Measurements from ENCODE around the gene TBXA2R. TPM values are rescaled to one million over a fixed set of nuclear protein-coding genes. Genes with fewer than 3 reads are reported as not detected.

The TBXA2R gene
- total RNA-seq, 1 donor from 2014 or later: 4.9 TPM

DNA sequence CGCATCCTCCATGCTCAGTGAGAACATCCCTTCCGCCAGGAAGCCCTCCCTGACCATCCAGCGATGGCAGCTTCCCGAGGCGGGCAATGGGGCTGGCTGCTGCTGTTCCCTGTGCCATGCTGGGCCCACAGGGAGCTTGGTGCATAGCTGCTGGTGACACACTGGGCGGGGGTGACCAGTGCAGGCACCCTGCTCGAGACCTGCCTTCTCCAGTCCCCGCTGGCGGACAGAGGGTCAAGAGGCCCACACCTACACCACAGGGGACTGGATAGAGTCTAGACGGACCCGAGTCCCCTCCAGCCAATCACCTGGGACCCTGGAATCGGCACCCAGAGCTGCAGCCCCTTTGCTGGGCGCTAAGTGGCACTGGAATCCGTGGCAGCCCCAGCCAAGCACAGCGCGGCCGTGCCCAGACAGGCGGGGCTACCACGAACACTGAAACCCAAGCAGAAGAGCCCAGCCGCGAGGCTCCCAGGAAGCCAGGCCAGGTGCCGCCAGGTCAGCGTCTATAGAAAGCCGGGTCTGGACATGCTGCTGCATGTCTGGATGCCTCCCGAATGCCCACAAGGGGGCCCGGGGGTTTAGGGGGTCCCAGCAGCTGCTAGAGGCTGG is 9.0 kb upstream of the TBXA2R start:
- Histone ChIP-seq H3K4me1 (peaks cover 12% of the 10 kb centered on the region), H3K27ac (no peak overlapping the region), H3K27me3 (ENCODE audit: low read depth) (no peaks in the 10 kb centered on the region), H3K9me3 (no peaks in the 10 kb centered on the region), H3K36me3 (peaks cover 69% of the 10 kb centered on the region), H3K4me3 (no peak overlapping the region)
- TF ChIP-seq, protein P1, sequence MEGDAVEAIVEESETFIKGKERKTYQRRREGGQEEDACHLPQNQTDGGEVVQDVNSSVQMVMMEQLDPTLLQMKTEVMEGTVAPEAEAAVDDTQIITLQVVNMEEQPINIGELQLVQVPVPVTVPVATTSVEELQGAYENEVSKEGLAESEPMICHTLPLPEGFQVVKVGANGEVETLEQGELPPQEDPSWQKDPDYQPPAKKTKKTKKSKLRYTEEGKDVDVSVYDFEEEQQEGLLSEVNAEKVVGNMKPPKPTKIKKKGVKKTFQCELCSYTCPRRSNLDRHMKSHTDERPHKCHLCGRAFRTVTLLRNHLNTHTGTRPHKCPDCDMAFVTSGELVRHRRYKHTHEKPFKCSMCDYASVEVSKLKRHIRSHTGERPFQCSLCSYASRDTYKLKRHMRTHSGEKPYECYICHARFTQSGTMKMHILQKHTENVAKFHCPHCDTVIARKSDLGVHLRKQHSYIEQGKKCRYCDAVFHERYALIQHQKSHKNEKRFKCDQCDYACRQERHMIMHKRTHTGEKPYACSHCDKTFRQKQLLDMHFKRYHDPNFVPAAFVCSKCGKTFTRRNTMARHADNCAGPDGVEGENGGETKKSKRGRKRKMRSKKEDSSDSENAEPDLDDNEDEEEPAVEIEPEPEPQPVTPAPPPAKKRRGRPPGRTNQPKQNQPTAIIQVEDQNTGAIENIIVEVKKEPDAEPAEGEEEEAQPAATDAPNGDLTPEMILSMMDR (IDR thresholded peaks at IDR 0.05): no peak
- no peak for ATAC-seq
- no peak for DNase-seq
- intact Hi-C loops (cut with DNase I): no loop called here

DNA sequence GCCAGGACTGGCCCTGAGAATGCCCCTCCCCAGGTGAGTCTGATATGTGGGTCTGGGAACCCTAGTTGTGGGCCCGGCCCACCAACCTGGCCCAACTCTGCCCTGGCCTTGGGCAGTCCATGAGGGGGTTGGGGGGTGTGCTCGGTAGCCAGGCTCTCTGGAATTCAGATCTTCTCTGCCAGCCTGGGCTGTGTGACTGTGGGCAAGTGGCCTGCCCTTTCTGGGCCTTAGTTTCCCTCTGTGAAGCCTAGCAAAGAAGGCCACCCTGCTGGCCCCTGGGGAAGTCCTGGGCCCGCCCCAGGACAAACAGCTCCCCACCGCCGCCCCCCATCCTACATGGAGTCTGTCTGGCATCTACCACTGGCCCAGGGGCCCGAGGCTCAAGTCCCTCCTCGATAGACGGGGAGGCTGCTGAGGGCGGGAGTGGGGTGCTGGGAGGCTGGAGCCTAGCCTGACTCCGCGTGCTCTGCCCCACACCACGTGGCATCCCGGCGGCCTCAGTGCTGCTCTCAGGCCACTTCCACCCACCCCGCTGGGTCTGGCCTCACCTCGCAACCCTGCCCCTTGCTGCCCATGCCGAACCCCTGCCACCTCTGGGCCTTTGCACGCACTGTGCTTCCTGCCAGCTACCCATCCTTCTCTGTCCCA is 8.3 kb upstream of the TBXA2R start:
- ATAC-seq (no peak), DNase-seq (no peak)
- Histone ChIP-seq H3K4me1 (peaks cover 12% of the 10 kb centered on the region), H3K27ac (no peak overlapping the region), H3K9me3 (no peaks in the 10 kb centered on the region), H3K27me3 (ENCODE audit: low read depth) (no peaks in the 10 kb centered on the region), H3K4me3 (no peak overlapping the region), H3K36me3 (peaks cover 65% of the 10 kb centered on the region)
- intact Hi-C loops (cut with DNase I): no loop called here
- TF ChIP-seq, protein P1 (IDR thresholded peaks at IDR 0.05): no peak

DNA sequence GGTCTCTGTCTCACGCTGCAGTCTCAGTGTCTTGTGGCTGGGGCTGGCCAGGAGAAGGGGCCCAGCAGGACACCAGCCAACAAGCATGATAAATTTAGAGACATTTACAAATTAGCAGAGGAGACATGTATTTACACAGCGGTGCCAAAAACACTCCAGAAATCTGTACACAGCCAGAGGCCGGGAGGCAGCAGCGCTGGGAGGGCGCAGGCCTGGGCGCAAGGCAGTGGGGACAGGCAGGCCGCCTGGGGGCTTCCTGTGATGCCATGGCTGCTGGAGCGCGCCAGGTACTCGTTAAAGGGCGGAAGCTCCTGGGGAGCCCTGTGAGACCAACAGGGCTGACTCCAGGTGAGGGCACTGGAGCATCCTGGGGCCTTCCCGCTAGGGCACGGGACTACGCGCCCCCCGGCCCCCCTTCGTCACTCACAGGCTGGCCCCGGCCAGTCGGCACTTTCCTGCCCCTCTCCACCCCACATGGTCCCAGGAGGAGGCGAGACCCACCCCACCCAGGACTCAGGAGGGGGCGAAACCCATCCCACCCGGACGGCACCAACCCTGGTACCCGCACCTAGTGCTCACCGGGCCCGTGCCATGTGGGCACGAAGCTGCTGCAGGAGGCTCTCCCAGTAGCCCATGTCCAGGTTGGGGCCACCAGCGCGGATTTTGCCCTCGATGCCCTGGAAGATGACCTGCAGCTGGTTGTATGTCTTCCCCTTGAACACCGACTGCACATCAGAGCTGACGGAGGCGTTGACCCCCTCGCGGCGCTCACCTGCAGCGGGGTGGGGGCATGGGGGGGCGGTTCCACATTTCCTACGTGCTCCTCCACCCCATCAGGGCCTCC is 7.4 kb upstream of the TBXA2R start:
- H3K27ac ChIP-seq: no peak overlapping the region
- no peaks in the 10 kb centered on the region for H3K9me3 ChIP-seq
- ATAC-seq (no peak), DNase-seq (no peak)
- H3K4me3 ChIP-seq: no peak overlapping the region
- intact Hi-C loops (cut with DNase I): no loop called here
- peaks cover 15% of the 10 kb centered on the region for H3K4me1 ChIP-seq
- TF ChIP-seq, protein P1 (IDR thresholded peaks at IDR 0.05): no peak
- no peaks in the 10 kb centered on the region for H3K27me3 ChIP-seq (ENCODE audit: low read depth)
- peaks cover 56% of the 10 kb centered on the region for H3K36me3 ChIP-seq

DNA sequence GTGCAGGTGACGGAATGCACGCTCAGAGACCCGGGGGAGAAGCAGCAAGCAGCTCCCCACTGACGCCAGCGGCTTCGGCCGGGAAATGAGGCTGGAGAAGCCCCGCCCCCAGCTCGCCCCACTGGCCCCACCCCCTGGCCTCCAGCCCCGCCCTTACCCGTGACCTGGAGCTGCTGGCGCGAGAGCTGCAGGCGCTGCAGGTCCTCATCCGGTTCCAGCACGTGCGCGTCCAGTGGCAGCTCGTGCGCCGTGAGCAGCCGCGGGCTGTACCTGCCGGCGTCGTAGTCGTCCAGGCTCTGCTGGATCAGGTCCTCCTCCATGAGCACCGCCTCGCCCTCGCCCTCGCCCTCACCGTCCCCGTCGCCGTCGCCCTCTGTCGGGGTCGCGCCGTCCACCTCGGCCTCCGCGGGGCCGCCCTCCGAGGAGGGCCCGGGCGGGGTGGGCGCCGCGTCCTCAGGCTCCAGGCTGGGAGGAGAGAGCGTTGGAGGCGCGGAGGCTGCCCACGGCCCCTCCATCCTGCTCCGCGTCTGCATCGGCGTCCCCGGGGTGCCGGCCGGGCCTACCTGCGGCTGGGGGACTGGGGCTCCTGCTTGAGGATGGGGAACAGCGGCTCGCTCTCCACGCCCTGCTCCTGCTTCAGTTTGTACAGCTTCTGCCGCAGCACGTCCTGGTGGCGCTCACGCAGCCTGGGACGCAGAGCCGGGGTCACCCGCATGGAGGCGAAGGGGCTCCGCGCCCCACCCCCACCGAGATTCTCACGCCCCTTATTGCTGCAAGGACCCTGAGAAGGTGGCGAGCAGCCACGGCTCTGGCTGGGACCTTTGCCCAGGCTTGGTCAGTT is 6.4 kb upstream of the TBXA2R start:
- Histone ChIP-seq H3K4me1 (peaks cover 17% of the 10 kb centered on the region), H3K27ac (no peak overlapping the region), H3K4me3 (no peak overlapping the region), H3K9me3 (no peaks in the 10 kb centered on the region), H3K36me3 (peaks cover 48% of the 10 kb centered on the region), H3K27me3 (ENCODE audit: low read depth) (no peaks in the 10 kb centered on the region)
- TF ChIP-seq, protein P1 (IDR thresholded peaks at IDR 0.05): no peak
- intact Hi-C loops (cut with DNase I): no loop called here
- ATAC-seq (no peak), DNase-seq (peak; percentile 45)

DNA sequence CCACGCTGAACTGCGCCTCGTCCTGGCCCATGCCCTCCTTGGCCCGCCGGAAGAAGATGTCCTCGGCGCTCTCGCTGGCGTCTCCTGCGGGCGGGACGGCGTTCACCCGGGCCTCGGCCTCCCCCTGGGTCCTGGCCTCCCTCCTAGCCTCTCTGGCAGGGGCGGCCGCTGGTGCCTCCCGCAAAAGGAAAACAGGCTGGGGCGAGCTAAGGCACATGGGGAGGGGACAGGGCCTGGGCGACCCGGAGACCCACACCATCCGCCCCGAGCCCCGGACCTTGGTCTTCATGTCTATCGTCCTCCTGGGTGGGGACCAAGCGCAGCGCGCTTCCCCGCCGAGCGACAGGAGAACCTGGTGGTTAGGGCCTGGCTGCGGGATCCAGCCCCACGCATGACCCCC is 5.7 kb upstream of the TBXA2R start:
- Histone ChIP-seq H3K4me3 (no peak overlapping the region), H3K36me3 (peaks cover 46% of the 10 kb centered on the region), H3K27ac (no peak overlapping the region), H3K4me1 (peaks cover 18% of the 10 kb centered on the region), H3K9me3 (no peaks in the 10 kb centered on the region), H3K27me3 (ENCODE audit: low read depth) (peaks cover 1% of the 10 kb centered on the region)
- peak; percentile 45 for DNase-seq
- TF ChIP-seq, protein P1 (IDR thresholded peaks at IDR 0.05): no peak
- ATAC-seq: no peak
- intact Hi-C loops (cut with DNase I): no loop called here

All from lower lobe of right lung (tissue), 2 donors.